CD4-positive, alpha-beta T cell treated with Interleukin-2 at 100 ng/mL for 4 hours (primary cell): Measurements from ENCODE around the gene ATP1A2.
"Not testable (repeated sequence)": the region's sequence is repeated elsewhere in the genome, so short reads cannot be mapped to it uniquely, and the experiment has no call there.

Experiments
- DNase-seq: peaks from one replicate; pipeline ENCODE4 v3.0.0-alpha.2; 2020; ENCODE audit warnings: low spot score

The ATP1A2 gene

GRCh38 chr1:160124705-160125478 is 9.3 kb downstream of the ATP1A2 start:
- no peak for DNase-seq

- DNase-seq: no peak
Observed at GRCh38 chr1:160125746-160126145, 10.2 kb downstream of the ATP1A2 start.

- DNase-seq: not testable (repeated sequence)
Observed at GRCh38 chr1:160126342-160126741, 10.8 kb downstream of the ATP1A2 start.

- DNase-seq: no peak
Observed at GRCh38 chr1:160127381-160127780, 11.8 kb downstream of the ATP1A2 start.

- no peak for DNase-seq
Observed at GRCh38 chr1:160127865-160128523, 12.4 kb downstream of the ATP1A2 start.

- no peak for DNase-seq
Observed at GRCh38 chr1:160128636-160129035, 13.1 kb downstream of the ATP1A2 start.

- no peak for DNase-seq
Observed at GRCh38 chr1:160129046-160129445, 13.5 kb downstream of the ATP1A2 start.

GRCh38 chr1:160129558-160129957 is 14.0 kb downstream of the ATP1A2 start:
- no peak for DNase-seq

- no peak for DNase-seq
Observed at GRCh38 chr1:160129966-160130365, 14.4 kb downstream of the ATP1A2 start.

- DNase-seq: no peak
Observed at GRCh38 chr1:160130486-160130885, 14.9 kb downstream of the ATP1A2 start.

GRCh38 chr1:160130939-160131338 is 15.4 kb downstream of the ATP1A2 start:
- DNase-seq: no peak

GRCh38 chr1:160131803-160132565 is 16.4 kb downstream of the ATP1A2 start:
- no peak for DNase-seq

- no peak for DNase-seq
Observed at GRCh38 chr1:160133990-160134770, 18.6 kb downstream of the ATP1A2 start.

- no peak for DNase-seq
Observed at GRCh38 chr1:160134791-160135572, 19.4 kb downstream of the ATP1A2 start.

- DNase-seq: no peak
Observed at GRCh38 chr1:160136121-160136925, 20.8 kb downstream of the ATP1A2 start.

- no peak for DNase-seq
Observed at GRCh38 chr1:160136926-160137200, 21.3 kb downstream of the ATP1A2 start.

- no peak for DNase-seq
Observed at GRCh38 chr1:160137216-160137862, 21.8 kb downstream of the ATP1A2 start.

- no peak for DNase-seq
Observed at GRCh38 chr1:160139840-160140239, 24.3 kb downstream of the ATP1A2 start.

GRCh38 chr1:160143695-160144094 is 28.1 kb downstream of the ATP1A2 start:
- DNase-seq: no peak

GRCh38 chr1:160144921-160145320 is 29.4 kb downstream of the ATP1A2 start:
- DNase-seq: no peak
